Fibroblast of lung (primary cell): ENCODE results near the gene NLGN1. TPM values are rescaled to one million over a fixed set of nuclear protein-coding genes. Genes with fewer than 3 reads are reported as not detected.
"Not testable (repeated sequence)": the region's sequence is repeated elsewhere in the genome, so short reads cannot be mapped to it uniquely, and the experiment has no call there.

Experiments
- DNase-seq, 2 donors: peaks; one replicate each; pipeline versions ENCODE4 v3.0.0 to v3.0.0-alpha.2; 2010; ENCODE audit warnings: low read depth in 2 of 2
- H2AFZ ChIP-seq: 2 replicates; pipeline ENCODE4 v1.5.1; 2012; ENCODE audit warnings: low read length, control low read depth, inconsistent platforms
- H3K27ac ChIP-seq: 2 replicates; pipeline ENCODE4 v1.5.1; 2011; ENCODE audit warnings: low read length, control low read depth; ENCODE audit not compliant: insufficient read depth
- H3K27me3 ChIP-seq: 2 replicates; pipeline ENCODE4 v1.5.1; 2011; ENCODE audit warnings: mild to moderate bottlenecking, low read length; ENCODE audit not compliant: control insufficient read depth, insufficient read depth
- H3K36me3 ChIP-seq: 2 replicates; pipeline ENCODE4 v1.5.1; 2011; ENCODE audit warnings: low read length; ENCODE audit not compliant: control insufficient read depth, insufficient read depth
- H3K4me1 ChIP-seq: 2 replicates; pipeline ENCODE4 v1.5.1; 2011; ENCODE audit warnings: low read length; ENCODE audit not compliant: control insufficient read depth, insufficient read depth; ENCODE audit errors: extremely low read depth
- H3K4me2 ChIP-seq: 2 replicates; pipeline ENCODE4 v1.5.1; 2011; ENCODE audit warnings: low read length, control low read depth; ENCODE audit not compliant: insufficient read depth; ENCODE audit errors: extremely low read depth
- H3K4me3 ChIP-seq, 4 experiments: fragments of 200-600 bp in 1 of 4; sonication (generic) in 1 of 4; replicated peaks in 1 of 4; 2 replicates each; pipeline ENCODE4 v1.5.1; 2011 to 2016; ENCODE audit warnings: low read length in 4 of 4, low read depth in 3 of 4, mild to moderate bottlenecking in 3 of 4, control low read depth in 2 of 4, inconsistent platforms in 1 of 4, mixed read lengths in 1 of 4; ENCODE audit not compliant: insufficient read depth in 1 of 4; ENCODE audit errors: control extremely low read depth in 1 of 4
- H3K79me2 ChIP-seq: 2 replicates; pipeline ENCODE4 v1.5.1; 2012; ENCODE audit warnings: mild to moderate bottlenecking, low read length, inconsistent platforms; ENCODE audit not compliant: control insufficient read depth, insufficient read depth
- H3K9ac ChIP-seq: 2 replicates; pipeline ENCODE4 v1.5.1; 2011; ENCODE audit warnings: mild to moderate bottlenecking, low read length, control low read depth; ENCODE audit not compliant: insufficient read depth
- H3K9me3 ChIP-seq: 2 replicates; pipeline ENCODE4 v1.5.1; 2012; ENCODE audit warnings: low read depth, low read length; ENCODE audit not compliant: control insufficient read depth, insufficient read depth
- H4K20me1 ChIP-seq: 2 replicates; pipeline ENCODE4 v1.5.1; 2011; ENCODE audit warnings: low read length; ENCODE audit not compliant: control insufficient read depth, insufficient read depth; ENCODE audit errors: extremely low read depth
- EZH2 ChIP-seq: IDR thresholded peaks from 2 replicates; pipeline ENCODE4 v1.5.1; 2012; ENCODE audit warnings: low read length, control low read depth, mild to moderate bottlenecking; ENCODE audit errors: missing control alignments
- polyA plus RNA-seq, 2 donors: library from polyadenylated mRNA; depleted of rRNA in 1 of 2; stranded (reverse) in 1 of 2; unstranded in 1 of 2; fragments of >200 nt; gene quantifications; 2 replicates each; pipeline ENCODE4 v1.2.1, GENCODE V29; 2011 to 2012; ENCODE audit warnings: missing spikeins in 1 of 2
- total RNA-seq: library from RNA; depleted of rRNA; stranded (reverse); fragments of >200 nt; gene quantifications from 2 replicates; pipeline ENCODE4 v1.2.1, GENCODE V29; 2014
- TF ChIP-seq, protein P1 (sequence below), 2 donors: IDR thresholded peaks in 1 of 2; conservative IDR thresholded peaks in 1 of 2; 1 replicate in 1 of 2; 2 replicates in 1 of 2; pipeline ENCODE4 v1.5.1; 2011 to 2012; ENCODE audit warnings: low read length in 2 of 2, control low read depth in 1 of 2, inconsistent platforms in 1 of 2, low read depth in 1 of 2, mild to moderate bottlenecking in 1 of 2

Gene NLGN1
- total and polyA plus RNA-seq, 2 donors (not counting 1 experiment from before 2014, with no cell fraction given): 0.61 to 2.1 TPM

DNA sequence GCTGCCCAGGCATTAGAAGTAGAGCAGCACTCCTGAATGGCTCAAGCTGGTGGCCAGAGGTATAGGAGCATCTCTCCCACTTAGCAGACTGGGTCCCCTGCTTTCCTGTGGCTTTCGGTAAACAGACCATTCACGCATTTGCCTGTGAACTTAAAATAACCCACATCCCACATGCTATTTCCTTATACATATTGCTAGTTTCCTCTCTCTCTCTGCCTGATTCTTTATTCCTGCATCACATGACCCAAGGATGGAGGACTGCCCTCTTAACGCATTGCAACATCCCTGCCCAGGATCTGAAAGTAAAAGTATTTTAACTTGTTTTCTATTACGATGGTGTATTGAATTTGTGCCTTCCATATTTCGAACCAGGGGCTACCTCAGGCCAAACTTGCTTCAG is 43.4 kb upstream of the NLGN1 start:
- no peaks in the 10 kb centered on the region for H3K9me3 ChIP-seq
- no peaks in the 10 kb centered on the region for H3K79me2 ChIP-seq
- no peak overlapping the region for H3K27ac ChIP-seq
- no peak overlapping the region for H3K4me2 ChIP-seq
- H2AFZ ChIP-seq: no peak overlapping the region
- TF ChIP-seq EZH2: no peak
- TF ChIP-seq, protein P1, sequence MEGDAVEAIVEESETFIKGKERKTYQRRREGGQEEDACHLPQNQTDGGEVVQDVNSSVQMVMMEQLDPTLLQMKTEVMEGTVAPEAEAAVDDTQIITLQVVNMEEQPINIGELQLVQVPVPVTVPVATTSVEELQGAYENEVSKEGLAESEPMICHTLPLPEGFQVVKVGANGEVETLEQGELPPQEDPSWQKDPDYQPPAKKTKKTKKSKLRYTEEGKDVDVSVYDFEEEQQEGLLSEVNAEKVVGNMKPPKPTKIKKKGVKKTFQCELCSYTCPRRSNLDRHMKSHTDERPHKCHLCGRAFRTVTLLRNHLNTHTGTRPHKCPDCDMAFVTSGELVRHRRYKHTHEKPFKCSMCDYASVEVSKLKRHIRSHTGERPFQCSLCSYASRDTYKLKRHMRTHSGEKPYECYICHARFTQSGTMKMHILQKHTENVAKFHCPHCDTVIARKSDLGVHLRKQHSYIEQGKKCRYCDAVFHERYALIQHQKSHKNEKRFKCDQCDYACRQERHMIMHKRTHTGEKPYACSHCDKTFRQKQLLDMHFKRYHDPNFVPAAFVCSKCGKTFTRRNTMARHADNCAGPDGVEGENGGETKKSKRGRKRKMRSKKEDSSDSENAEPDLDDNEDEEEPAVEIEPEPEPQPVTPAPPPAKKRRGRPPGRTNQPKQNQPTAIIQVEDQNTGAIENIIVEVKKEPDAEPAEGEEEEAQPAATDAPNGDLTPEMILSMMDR (conservative IDR thresholded peaks at IDR 0.05 in 1 of 2, IDR thresholded peaks at IDR 0.05 in 1 of 2; ENCODE audit: low read depth in 1 of 2, low read length in 2 of 2): no peak
- no peaks in the 10 kb centered on the region for H3K4me1 ChIP-seq
- no peak overlapping the region for H3K4me3 ChIP-seq
- H3K9ac ChIP-seq: no peak overlapping the region
- H3K27me3 ChIP-seq: no peaks in the 10 kb centered on the region
- DNase-seq: no peak
- H3K36me3 ChIP-seq: no peaks in the 10 kb centered on the region
- H4K20me1 ChIP-seq: no peaks in the 10 kb centered on the region

DNA sequence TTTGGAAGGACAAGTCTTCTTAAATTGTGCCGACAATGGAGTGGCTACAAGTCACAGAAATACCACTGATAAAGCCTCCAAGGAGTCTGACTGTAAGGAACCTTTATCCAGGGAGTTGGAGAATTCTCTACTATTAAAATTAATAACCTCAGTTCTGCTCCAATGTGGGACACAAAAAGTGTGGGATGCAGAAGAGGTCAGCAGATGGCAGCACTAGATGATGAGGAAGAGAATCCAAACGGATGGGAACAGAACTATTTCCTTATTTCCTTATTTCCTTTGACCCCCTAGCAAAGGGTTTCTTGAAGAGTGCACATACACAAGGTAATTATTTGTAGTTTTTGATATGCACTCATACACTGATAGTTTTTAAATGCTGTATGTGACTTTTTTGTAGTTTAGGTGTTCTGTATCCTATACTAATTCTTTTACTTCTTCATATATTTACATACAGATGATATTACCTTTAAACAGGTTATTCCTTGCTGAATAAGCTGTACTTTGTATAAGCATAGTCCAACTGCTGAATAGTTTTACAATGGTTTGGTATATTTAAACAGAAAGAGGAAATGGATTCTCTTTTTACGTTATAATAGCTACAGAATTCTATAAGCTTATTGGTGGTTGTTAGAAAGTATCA is 25.6 kb upstream of the NLGN1 start:
- Histone ChIP-seq H3K27me3 (no peaks in the 10 kb centered on the region), H4K20me1 (no peaks in the 10 kb centered on the region), H3K4me1 (no peaks in the 10 kb centered on the region), H3K79me2 (no peaks in the 10 kb centered on the region), H3K9me3 (no peaks in the 10 kb centered on the region), H3K27ac (no peak overlapping the region), H2AFZ (no peak overlapping the region), H3K4me3 (no peak overlapping the region), H3K36me3 (no peaks in the 10 kb centered on the region), H3K9ac (no peak overlapping the region), H3K4me2 (no peak overlapping the region)
- TF ChIP-seq, protein P1 (conservative IDR thresholded peaks at IDR 0.05 in 1 of 2, IDR thresholded peaks at IDR 0.05 in 1 of 2; ENCODE audit: low read depth in 1 of 2, low read length in 2 of 2): peak; percentile 45 to 84
- TF ChIP-seq EZH2: no peak
- peak; percentile 30 to 49 for DNase-seq

DNA sequence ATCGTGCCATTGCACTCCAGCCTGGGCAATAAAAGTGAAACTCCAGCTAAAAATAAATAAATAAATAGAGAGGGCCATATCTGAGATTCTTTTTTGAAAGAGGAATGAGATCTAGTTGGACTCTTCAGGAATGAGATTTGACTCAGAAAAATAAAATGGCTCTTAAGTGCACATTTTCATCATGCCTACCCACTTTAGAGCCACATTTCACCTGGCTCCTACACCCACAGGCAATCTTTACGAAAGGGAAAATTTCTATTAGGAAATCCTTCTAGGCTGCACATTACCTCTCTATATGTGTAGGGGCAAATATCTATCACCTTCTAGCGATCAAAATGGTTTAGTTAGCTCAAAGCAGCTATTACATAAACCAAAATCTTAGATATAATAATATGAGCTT is 16.9 kb upstream of the NLGN1 start:
- no peak for TF ChIP-seq EZH2
- TF ChIP-seq, protein P1 (conservative IDR thresholded peaks at IDR 0.05 in 1 of 2, IDR thresholded peaks at IDR 0.05 in 1 of 2; ENCODE audit: low read depth in 1 of 2, low read length in 2 of 2): no peak
- H3K4me1 ChIP-seq: no peaks in the 10 kb centered on the region
- DNase-seq: no peak
- no peaks in the 10 kb centered on the region for H4K20me1 ChIP-seq
- H3K79me2 ChIP-seq: no peaks in the 10 kb centered on the region
- H3K27ac ChIP-seq: no peak overlapping the region
- H3K9me3 ChIP-seq: no peaks in the 10 kb centered on the region
- no peak overlapping the region for H2AFZ ChIP-seq
- H3K4me2 ChIP-seq: no peak overlapping the region
- no peak overlapping the region for H3K4me3 ChIP-seq
- no peaks in the 10 kb centered on the region for H3K36me3 ChIP-seq
- H3K9ac ChIP-seq: no peak overlapping the region
- H3K27me3 ChIP-seq: no peaks in the 10 kb centered on the region

DNA sequence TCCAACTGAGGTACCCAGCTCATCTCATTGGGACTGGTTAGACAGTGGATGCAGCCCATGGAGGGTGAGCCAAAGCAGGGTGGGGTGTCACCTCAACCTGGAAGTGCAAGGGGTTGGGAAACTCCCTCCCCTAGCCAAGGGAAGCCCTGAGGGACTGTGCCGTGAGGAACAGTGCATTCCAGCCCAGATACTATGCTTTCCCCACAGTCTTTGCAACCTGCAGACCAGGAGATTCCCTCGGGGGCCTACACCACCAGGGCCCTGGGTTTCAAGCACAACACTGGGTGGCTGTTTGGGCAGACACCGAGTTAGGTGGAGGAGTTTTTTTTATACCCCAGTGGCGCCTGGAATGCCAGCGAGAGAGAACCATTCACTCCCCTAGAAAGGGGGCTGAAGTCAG is 15.6 kb upstream of the NLGN1 start:
- H3K4me2 ChIP-seq, H3K9me3 ChIP-seq, H3K27me3 ChIP-seq, H3K36me3 ChIP-seq, H3K79me2 ChIP-seq, H3K9ac ChIP-seq, H2AFZ ChIP-seq, H4K20me1 ChIP-seq, H3K4me3 ChIP-seq, DNase-seq, H3K27ac ChIP-seq, H3K4me1 ChIP-seq: not testable (repeated sequence)
